ENCODE results near the gene IDH3G. TPM values are rescaled to one million over a fixed set of nuclear protein-coding genes. Genes with fewer than 3 reads are reported as not detected.

Gene IDH3G
- total RNA-seq, 1 donor from 2014 or later = 40.3 TPM

- Mint-ChIP-seq H3K4me1 (peaks cover 33% of the 10 kb centered on the region), H3K9me3 (peaks cover 40% of the 10 kb centered on the region), H3K4me3 (peak overlapping the region; percentile 33), H3K27me3 (ENCODE audit: insufficient read depth, low read depth) (peaks cover 6% of the 10 kb centered on the region), H3K27ac (no peak overlapping the region), H3K36me3 (peaks cover 12% of the 10 kb centered on the region)
- peak; percentile 60 for DNase-seq (ENCODE audit: low spot score)
- Histone ChIP-seq H3F3A (ENCODE audit: low read depth) (no peaks in the 10 kb centered on the region), H3K4me2 (peak overlapping the region; percentile 47), H3K4me1 (peaks cover 10% of the 10 kb centered on the region), H3K27me3 (no peaks in the 10 kb centered on the region), H3K79me2 (ENCODE audit: low read depth) (no peaks in the 10 kb centered on the region), H3K36me3 (no peaks in the 10 kb centered on the region), H3K27ac (no peak overlapping the region), H3K9me3 (ENCODE audit: low read depth) (no peaks in the 10 kb centered on the region), H2AFZ (replicated peaks) (no peak overlapping the region), H4K20me1 (ENCODE audit: low read depth) (no peaks in the 10 kb centered on the region), H3K9ac (no peak overlapping the region), H3K4me3 (no peak overlapping the region)
- TF ChIP-seq EZH2 (IDR thresholded peaks at IDR 0.05) (no peak), CTCF (IDR thresholded peaks at IDR 0.05) (no peak), EZH2phosphoT487 (IDR thresholded peaks at IDR 0.05) (no peak)
Observed at GRCh38 chrX:153812220-153812619, 18.0 kb upstream of the IDH3G start.

GRCh38 chrX:153807976-153808375, 13.8 kb upstream of the IDH3G start:
- Histone ChIP-seq H3K9me3 (ENCODE audit: low read depth) (no peaks in the 10 kb centered on the region), H3K4me1 (peaks cover 10% of the 10 kb centered on the region), H3K4me3 (no peak overlapping the region), H4K20me1 (ENCODE audit: low read depth) (no peaks in the 10 kb centered on the region), H2AFZ (replicated peaks) (no peak overlapping the region), H3K4me2 (no peak overlapping the region), H3K27ac (no peak overlapping the region), H3K36me3 (no peaks in the 10 kb centered on the region), H3K9ac (no peak overlapping the region), H3K27me3 (no peaks in the 10 kb centered on the region), H3K79me2 (ENCODE audit: low read depth) (no peaks in the 10 kb centered on the region), H3F3A (ENCODE audit: low read depth) (no peaks in the 10 kb centered on the region)
- Mint-ChIP-seq H3K4me1 (peaks cover 16% of the 10 kb centered on the region), H3K4me3 (no peak overlapping the region), H3K9me3 (peaks cover 23% of the 10 kb centered on the region), H3K27ac (no peak overlapping the region), H3K36me3 (peaks cover 5% of the 10 kb centered on the region), H3K27me3 (ENCODE audit: insufficient read depth, low read depth) (peaks cover 2% of the 10 kb centered on the region)
- TF ChIP-seq EZH2phosphoT487 (IDR thresholded peaks at IDR 0.05) (no peak), EZH2 (IDR thresholded peaks at IDR 0.05) (no peak), CTCF (IDR thresholded peaks at IDR 0.05) (no peak)
- no peak for DNase-seq (ENCODE audit: low spot score)

- H4K20me1 ChIP-seq (ENCODE audit: low read depth) = no peaks in the 10 kb centered on the region
- no peak overlapping the region for H3K27ac Mint-ChIP-seq
- peaks cover 2% of the 10 kb centered on the region for H3K27me3 Mint-ChIP-seq (ENCODE audit: insufficient read depth, low read depth)
Observed at GRCh38 chrX:153806999-153807575, 12.9 kb upstream of the IDH3G start.

More at GRCh38 chrX:153806999-153807575, 12.9 kb upstream of the IDH3G start:
- Mint-ChIP-seq H3K36me3 (peaks cover 8% of the 10 kb centered on the region), H3K9me3 (peaks cover 23% of the 10 kb centered on the region), H3K4me1 (peaks cover 8% of the 10 kb centered on the region), H3K4me3 (no peak overlapping the region)
- DNase-seq (ENCODE audit: low spot score) = no peak
- H3K36me3 ChIP-seq = no peaks in the 10 kb centered on the region
- no peaks in the 10 kb centered on the region for H3F3A ChIP-seq (ENCODE audit: low read depth)
- H3K9ac ChIP-seq = no peak overlapping the region
- no peaks in the 10 kb centered on the region for H3K79me2 ChIP-seq (ENCODE audit: low read depth)
- no peaks in the 10 kb centered on the region for H3K9me3 ChIP-seq (ENCODE audit: low read depth)
- TF ChIP-seq EZH2phosphoT487 (IDR thresholded peaks at IDR 0.05) (no peak), EZH2 (IDR thresholded peaks at IDR 0.05) (no peak), CTCF (IDR thresholded peaks at IDR 0.05) (no peak)
- H3K27ac ChIP-seq = no peak overlapping the region
- H3K4me2 ChIP-seq = no peak overlapping the region
- no peak overlapping the region for H3K4me3 ChIP-seq
- no peak overlapping the region for H2AFZ ChIP-seq (replicated peaks)
- H3K27me3 ChIP-seq = no peaks in the 10 kb centered on the region
- H3K4me1 ChIP-seq = peaks cover 4% of the 10 kb centered on the region

Data from neural progenitor cell (in vitro differentiated cells).